GM23338 (cell line): ENCODE data around the gene ALX3. TPM values are rescaled to one million over a fixed set of nuclear protein-coding genes. Genes with fewer than 3 reads are reported as not detected.

ENCODE experiments used
- ATAC-seq: fragments of 200-7000 bp; cut with Tn5 transposase; 3 replicates; pipeline ENCODE4 v1.9.1; 2020
- DNase-seq: peaks from one replicate; pipeline ENCODE4 v3.0.0-alpha.2; 2015; ENCODE audit warnings: low spot score
- H2AFZ ChIP-seq: fragments of 200-600 bp; sonication (generic); 2 replicates; pipeline ENCODE4 v1.8.0; 2016; ENCODE audit warnings: antibody characterized with exemption, mild to moderate bottlenecking, moderate library complexity
- H3F3A ChIP-seq: fragments of 200-600 bp; sonication (generic); replicated peaks from 2 replicates; pipeline ENCODE4 v1.8.0; 2017; ENCODE audit warnings: antibody characterized with exemption, mixed run types, low read depth
- H3K27ac ChIP-seq: fragments of 200-600 bp; sonication (generic); 2 replicates; pipeline ENCODE4 v1.6.1; 2016; ENCODE audit warnings: low read depth
- H3K27me3 ChIP-seq: fragments of 200-600 bp; sonication (generic); 2 replicates; pipeline ENCODE4 v1.8.0; 2016; ENCODE audit warnings: mild to moderate bottlenecking, mixed run types, moderate library complexity; ENCODE audit not compliant: insufficient read depth
- H3K36me3 ChIP-seq: fragments of 200-600 bp; sonication (generic); 2 replicates; pipeline ENCODE4 v1.8.0; 2016; ENCODE audit warnings: mild to moderate bottlenecking; ENCODE audit not compliant: insufficient read depth
- H3K4me1 ChIP-seq: fragments of 200-600 bp; sonication (generic); 2 replicates; pipeline ENCODE4 v1.8.0; 2016; ENCODE audit warnings: mild to moderate bottlenecking, moderate library complexity; ENCODE audit not compliant: insufficient read depth
- H3K4me2 ChIP-seq: fragments of 200-600 bp; sonication (generic); 2 replicates; pipeline ENCODE4 v1.7.1; 2017; ENCODE audit warnings: mixed run types
- H3K4me3 ChIP-seq: fragments of 200-600 bp; sonication (generic); 2 replicates; pipeline ENCODE4 v1.6.1; 2016; ENCODE audit warnings: mixed run types
- H3K79me2 ChIP-seq: fragments of 200-600 bp; sonication (generic); replicated peaks from 2 replicates; pipeline ENCODE4 v1.8.0; 2017; ENCODE audit warnings: mild to moderate bottlenecking; ENCODE audit not compliant: insufficient read depth
- H3K9me2 ChIP-seq: fragments of 200-600 bp; sonication (generic); 2 replicates; pipeline ENCODE4 v1.8.0; 2017; ENCODE audit not compliant: insufficient read depth
- H4K20me1 ChIP-seq: fragments of 200-600 bp; sonication (generic); replicated peaks from 2 replicates; pipeline ENCODE4 v1.8.0; 2017; ENCODE audit warnings: mild to moderate bottlenecking; ENCODE audit not compliant: insufficient read depth
- H3K27ac Mint-ChIP-seq: 2 replicates; pipeline ENCODE4 v1.8.0; 2020; ENCODE audit warnings: inconsistent platforms, mild to moderate bottlenecking, moderate library complexity, mixed read lengths
- H3K27me3 Mint-ChIP-seq: 3 replicates; pipeline ENCODE4 v1.8.0; 2022; ENCODE audit warnings: low read depth, mild to moderate bottlenecking, moderate library complexity, mixed read lengths, inconsistent platforms; ENCODE audit not compliant: insufficient read depth, poor library complexity
- H3K36me3 Mint-ChIP-seq: 3 replicates; pipeline ENCODE4 v1.8.0; 2021; ENCODE audit warnings: low read depth, mild to moderate bottlenecking, inconsistent platforms, moderate library complexity, mixed read lengths
- H3K4me1 Mint-ChIP-seq: 3 replicates; pipeline ENCODE4 v1.8.0; 2020; ENCODE audit warnings: mild to moderate bottlenecking, inconsistent platforms, mixed read lengths
- H3K4me3 Mint-ChIP-seq: 3 replicates; pipeline ENCODE4 v1.8.0; 2021; ENCODE audit warnings: moderate library complexity, mild to moderate bottlenecking, inconsistent platforms, mixed read lengths
- H3K9me3 Mint-ChIP-seq: 3 replicates; pipeline ENCODE4 v1.8.0; 2020; ENCODE audit warnings: moderate library complexity, mild to moderate bottlenecking, inconsistent platforms, mixed read lengths
- CREB1 ChIP-seq: fragments of 250-450 bp; sonication (Bioruptor Pico); IDR thresholded peaks from 2 replicates; pipeline ENCODE4 v1.5.0; 2020; ENCODE audit warnings: low read depth, mild to moderate bottlenecking, moderate library complexity
- CTCF ChIP-seq, 2 experiments: fragments of 200-600 bp in 1 of 2; sonication (generic) in 1 of 2; conservative IDR thresholded peaks; 2 replicates each; pipeline versions ENCODE4 v1.5.1 to v1.6.1; 2016 to 2017; ENCODE audit warnings: antibody characterized with exemption in 2 of 2, low read depth in 2 of 2, mild to moderate bottlenecking in 2 of 2, moderate library complexity in 1 of 2
- EZH2 ChIP-seq: fragments of 200-600 bp; sonication (generic); IDR thresholded peaks from one replicate; pipeline ENCODE4 v1.8.0; 2017; ENCODE audit warnings: antibody characterized with exemption, mild to moderate bottlenecking, low read depth; ENCODE audit not compliant: unreplicated experiment
- EZH2phosphoT487 ChIP-seq: fragments of 200-600 bp; sonication (generic); IDR thresholded peaks from one replicate; pipeline ENCODE4 v1.8.1; 2018; ENCODE audit warnings: antibody characterized with exemption; ENCODE audit not compliant: unreplicated experiment
- JUNB ChIP-seq: IDR thresholded peaks from one replicate; pipeline ENCODE4 v1.6.1; 2016; ENCODE audit warnings: antibody characterized with exemption; ENCODE audit not compliant: unreplicated experiment
- NANOG ChIP-seq: IDR thresholded peaks from 2 replicates; pipeline ENCODE4 v1.6.1; 2016; ENCODE audit warnings: antibody characterized with exemption, borderline replicate concordance
- POLR2AphosphoS5 ChIP-seq: IDR thresholded peaks from 2 replicates; pipeline ENCODE4 v1.6.1; 2016; ENCODE audit warnings: antibody characterized with exemption, low read depth
- REST ChIP-seq: IDR thresholded peaks from one replicate; pipeline ENCODE4 v1.6.1; 2018; ENCODE audit warnings: antibody characterized with exemption; ENCODE audit not compliant: unreplicated experiment
- STAT1 ChIP-seq: IDR thresholded peaks from one replicate; pipeline ENCODE4 v1.6.1; 2016; ENCODE audit warnings: antibody characterized with exemption; ENCODE audit not compliant: unreplicated experiment
- ZNF114 ChIP-seq: fragments of 250-450 bp; sonication (Bioruptor Pico); IDR thresholded peaks from 2 replicates; pipeline ENCODE4 v1.5.0; 2020; ENCODE audit warnings: mild to moderate bottlenecking, moderate library complexity
- ZNF331 ChIP-seq: fragments of 250-450 bp; sonication (Bioruptor Pico); IDR thresholded peaks from 2 replicates; pipeline ENCODE4 v1.5.0; 2020; ENCODE audit warnings: low read depth, mild to moderate bottlenecking, moderate library complexity
- ZNF462 ChIP-seq: fragments of 250-450 bp; sonication (Bioruptor Pico); IDR thresholded peaks from 2 replicates; pipeline ENCODE4 v1.5.0; 2020; ENCODE audit warnings: mild to moderate bottlenecking, moderate library complexity
- polyA plus RNA-seq: library from polyadenylated mRNA; unstranded; fragments of >200 nt; fragmentation: Nextera tagmentation; extraction: Ambion mirVana; gene quantifications from 2 replicates; pipeline ENCODE4 v1.2.1, GENCODE V29; 2016
- total RNA-seq: library from RNA; depleted of rRNA; stranded (reverse); fragments of >200 nt; shearing (Covaris generic); gene quantifications from 2 replicates; pipeline ENCODE4 v1.2.3, GENCODE V29; 2014
- TF ChIP-seq, protein P1 (sequence below): IDR thresholded peaks from 2 replicates; pipeline ENCODE4 v1.6.1; 2016; ENCODE audit warnings: antibody characterized with exemption

Gene ALX3
- total and polyA plus RNA-seq, 2 experiments from 2014 or later: not detected

GRCh38 chr1:110039641-110040040 is 30.8 kb downstream of the ALX3 start:
- H3K79me2 ChIP-seq: peaks cover 28% of the 10 kb centered on the region
- H3K4me1 Mint-ChIP-seq: peaks cover 8% of the 10 kb centered on the region; the same call in 2 of the 3 replicates
- no peak for DNase-seq
- no peaks in the 10 kb centered on the region for H3K27me3 ChIP-seq
- H3K4me3 ChIP-seq: no peak overlapping the region
- H3K36me3 ChIP-seq: peaks cover 33% of the 10 kb centered on the region
- no peak overlapping the region for H3K27ac ChIP-seq
- no peaks in the 10 kb centered on the region; the same call in 1 of the 2 replicates for H3F3A ChIP-seq
- H3K4me2 ChIP-seq: no peak overlapping the region
- H3K27me3 Mint-ChIP-seq: no peaks in the 10 kb centered on the region
- no peaks in the 10 kb centered on the region for H3K9me2 ChIP-seq
- peaks cover 15% of the 10 kb centered on the region for H4K20me1 ChIP-seq
- no peak overlapping the region for H3K27ac Mint-ChIP-seq
- H3K9me3 Mint-ChIP-seq: no peaks in the 10 kb centered on the region
- no peak for ATAC-seq
- H3K36me3 Mint-ChIP-seq: peaks cover 70% of the 10 kb centered on the region
- TF ChIP-seq STAT1 (no peak), JUNB (no peak), CTCF (conservative IDR thresholded peaks at IDR 0.05; ENCODE audit: low read depth in 2 of 2) (no peak), POLR2AphosphoS5 (no peak), ZNF114 (CRISPR knock-in tag) (no peak), CREB1 (no peak), REST (no peak), EZH2phosphoT487 (no peak), NANOG (no peak), ZNF462 (CRISPR knock-in tag) (no peak), ZNF331 (no peak), EZH2 (no peak)
- TF ChIP-seq, protein P1, sequence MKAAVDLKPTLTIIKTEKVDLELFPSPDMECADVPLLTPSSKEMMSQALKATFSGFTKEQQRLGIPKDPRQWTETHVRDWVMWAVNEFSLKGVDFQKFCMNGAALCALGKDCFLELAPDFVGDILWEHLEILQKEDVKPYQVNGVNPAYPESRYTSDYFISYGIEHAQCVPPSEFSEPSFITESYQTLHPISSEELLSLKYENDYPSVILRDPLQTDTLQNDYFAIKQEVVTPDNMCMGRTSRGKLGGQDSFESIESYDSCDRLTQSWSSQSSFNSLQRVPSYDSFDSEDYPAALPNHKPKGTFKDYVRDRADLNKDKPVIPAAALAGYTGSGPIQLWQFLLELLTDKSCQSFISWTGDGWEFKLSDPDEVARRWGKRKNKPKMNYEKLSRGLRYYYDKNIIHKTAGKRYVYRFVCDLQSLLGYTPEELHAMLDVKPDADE: no peak
- no peak overlapping the region for H3K4me3 Mint-ChIP-seq
- H2AFZ ChIP-seq: no peak overlapping the region
- H3K4me1 ChIP-seq: peaks cover 9% of the 10 kb centered on the region
